ENCODE measurements around the gene HM13. TPM values are rescaled to one million over a fixed set of nuclear protein-coding genes. Genes with fewer than 3 reads are reported as not detected.

HM13 gene
- total RNA-seq, 2 donors from 2014 or later = 122 to 135 TPM

DNA sequence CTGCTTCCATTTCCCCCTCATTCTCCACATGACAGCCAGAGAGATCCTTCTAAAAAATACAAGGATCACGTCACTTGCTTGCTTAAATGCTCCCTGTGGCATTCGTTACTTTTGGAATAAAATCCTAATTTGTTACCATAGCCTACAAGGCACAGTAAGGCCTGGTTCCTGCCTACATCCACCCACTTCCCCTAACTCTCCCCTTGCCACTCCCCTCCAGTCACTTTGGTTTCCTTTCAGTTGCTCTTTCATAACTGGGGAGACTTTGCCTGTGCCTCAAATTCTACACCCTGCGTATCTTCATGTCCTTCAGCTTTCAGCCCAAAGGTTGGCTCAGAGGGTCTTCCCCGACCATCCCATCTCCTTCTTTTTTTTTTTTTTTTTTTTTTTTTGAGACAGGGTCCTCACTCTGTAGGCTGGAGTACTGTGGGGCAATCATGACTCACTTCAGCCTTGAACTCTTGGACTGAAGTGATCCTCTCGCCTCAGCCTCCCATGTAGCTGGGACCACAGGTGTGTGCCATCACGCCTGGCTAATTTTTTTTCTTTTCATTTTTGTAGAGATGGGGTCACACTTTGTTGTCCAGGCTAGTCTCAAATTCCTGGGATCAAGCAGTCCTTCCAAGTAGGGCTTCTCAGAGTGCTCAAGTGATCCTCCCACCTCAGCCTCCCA lies 103.3 kb downstream of the HM13 start:
- DNase-seq (no peak), ATAC-seq (no peak)
- intact Hi-C loops (cut with DNase I, micrococcal nuclease) = loop anchor here in 1 of 2 donors (10.0 kb wide), 1 partner anchor 53 kb away; no protein-coding TSS in a partner anchor

Small RNAs within 50 kb of the gene (microRNA-seq; reads per million reads assigned to microRNA genes)
- gene MIR3193 = 0 to 0.53 reads per million in 2 donors

Other genes starting within 250 kb of the HM13 start
- not detected for gene DEFB116, start 205.9 kb upstream of the HM13 start, total RNA-seq
- not detected for gene DEFB118, start 145.8 kb upstream of the HM13 start, total RNA-seq
- gene DEFB119, start 123.9 kb upstream of the HM13 start, total RNA-seq = not detected
- not detected for gene DEFB121, start 108.2 kb upstream of the HM13 start, total RNA-seq
- gene DEFB123, start 73.8 kb upstream of the HM13 start, total RNA-seq = not detected
- gene DEFB124, start 39.3 kb upstream of the HM13 start, total RNA-seq = not detected
- under 1 TPM; 0.27 to 0.81 TPM for gene REM1, start 39.2 kb upstream of the HM13 start, total RNA-seq
- 100 to 1,000 TPM; 298 to 363 TPM for gene ID1, start 90.8 kb downstream of the HM13 start, total RNA-seq
- under 1 TPM in 1 of 2 donors, not detected in 1; 0.67 TPM for gene COX4I2, start 123.5 kb downstream of the HM13 start, total RNA-seq
- 10 to 100 TPM; 84.8 to 89.0 TPM for gene BCL2L1, start 208.4 kb downstream of the HM13 start, total RNA-seq
- 10 to 100 TPM in 1 of 2 donors, 1 to 10 TPM in 1; 7.4 to 15.8 TPM for gene TPX2, start 224.8 kb downstream of the HM13 start, total RNA-seq